ENCODE results near the gene USP49. TPM values are rescaled to one million over a fixed set of nuclear protein-coding genes. Genes with fewer than 3 reads are reported as not detected.

The USP49 gene
- total RNA-seq, 3 donors from 2014 or later: 3.4 to 4.9 (median 4.7) TPM

DNA sequence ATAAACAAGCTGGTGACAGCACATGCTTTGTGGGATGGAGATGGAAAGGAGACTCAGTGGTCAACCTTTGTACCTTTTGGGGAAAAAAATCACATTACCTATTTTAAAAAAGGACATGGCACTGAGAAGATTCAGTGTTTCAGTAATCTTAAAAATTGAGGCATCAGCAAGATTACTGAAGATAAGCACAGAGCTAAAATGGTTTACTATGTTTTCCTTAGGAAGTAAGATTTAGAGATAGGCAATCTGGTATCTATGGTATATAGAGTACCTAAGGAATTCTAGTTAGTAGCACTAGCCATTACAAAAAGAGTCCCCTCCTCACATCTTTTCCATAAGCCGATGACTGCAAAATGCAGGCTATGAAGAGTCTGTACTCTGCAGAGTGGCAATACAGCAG is 72.0 kb downstream of the USP49 start:
- H3K4me3 ChIP-seq: no peak overlapping the region
- H3K36me3 ChIP-seq: no peaks in the 10 kb centered on the region
- H3K27me3 ChIP-seq: no peaks in the 10 kb centered on the region
- no peak overlapping the region for H3K27ac ChIP-seq
- no peaks in the 10 kb centered on the region for H3K4me1 ChIP-seq
- intact Hi-C loops (cut with DNase I; ENCODE audit: low total_unique reads): no loop called here
- DNase-seq (ENCODE audit: low spot score in 2 of 2): no peak
- no peak for TF ChIP-seq POLR2AphosphoS5 (IDR thresholded peaks at IDR 0.05)
- TF ChIP-seq, protein P1, sequence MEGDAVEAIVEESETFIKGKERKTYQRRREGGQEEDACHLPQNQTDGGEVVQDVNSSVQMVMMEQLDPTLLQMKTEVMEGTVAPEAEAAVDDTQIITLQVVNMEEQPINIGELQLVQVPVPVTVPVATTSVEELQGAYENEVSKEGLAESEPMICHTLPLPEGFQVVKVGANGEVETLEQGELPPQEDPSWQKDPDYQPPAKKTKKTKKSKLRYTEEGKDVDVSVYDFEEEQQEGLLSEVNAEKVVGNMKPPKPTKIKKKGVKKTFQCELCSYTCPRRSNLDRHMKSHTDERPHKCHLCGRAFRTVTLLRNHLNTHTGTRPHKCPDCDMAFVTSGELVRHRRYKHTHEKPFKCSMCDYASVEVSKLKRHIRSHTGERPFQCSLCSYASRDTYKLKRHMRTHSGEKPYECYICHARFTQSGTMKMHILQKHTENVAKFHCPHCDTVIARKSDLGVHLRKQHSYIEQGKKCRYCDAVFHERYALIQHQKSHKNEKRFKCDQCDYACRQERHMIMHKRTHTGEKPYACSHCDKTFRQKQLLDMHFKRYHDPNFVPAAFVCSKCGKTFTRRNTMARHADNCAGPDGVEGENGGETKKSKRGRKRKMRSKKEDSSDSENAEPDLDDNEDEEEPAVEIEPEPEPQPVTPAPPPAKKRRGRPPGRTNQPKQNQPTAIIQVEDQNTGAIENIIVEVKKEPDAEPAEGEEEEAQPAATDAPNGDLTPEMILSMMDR (IDR thresholded peaks at IDR 0.05): no peak
- no peak for TF ChIP-seq POLR2A (IDR thresholded peaks at IDR 0.05)
- H3K9me3 ChIP-seq: no peaks in the 10 kb centered on the region

DNA sequence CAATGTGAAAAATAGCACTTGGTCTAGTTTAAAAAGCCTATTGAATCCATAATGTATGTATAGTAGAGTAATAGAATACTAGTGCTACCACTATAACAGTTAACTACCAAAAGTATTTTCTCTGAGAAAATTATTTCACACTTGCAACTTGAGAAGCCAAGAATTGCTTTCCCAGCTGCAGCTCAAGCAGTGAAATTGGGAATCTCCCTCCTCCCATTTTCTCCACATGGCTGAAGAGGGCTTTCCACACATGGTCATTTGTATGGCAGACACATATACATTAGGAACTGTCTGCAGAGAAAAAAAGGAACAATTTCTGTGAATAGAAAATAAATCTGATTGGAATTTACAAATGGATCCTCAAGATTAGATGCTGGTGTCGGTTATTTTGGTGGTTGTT is 73.2 kb downstream of the USP49 start:
- Histone ChIP-seq H3K4me1 (no peaks in the 10 kb centered on the region), H3K9me3 (no peaks in the 10 kb centered on the region), H3K36me3 (no peaks in the 10 kb centered on the region), H3K4me3 (no peak overlapping the region), H3K27ac (no peak overlapping the region), H3K27me3 (no peaks in the 10 kb centered on the region)
- intact Hi-C loops (cut with DNase I; ENCODE audit: low total_unique reads): no loop called here
- no peak for TF ChIP-seq POLR2AphosphoS5 (IDR thresholded peaks at IDR 0.05)
- TF ChIP-seq, protein P1 (IDR thresholded peaks at IDR 0.05): no peak
- TF ChIP-seq POLR2A (IDR thresholded peaks at IDR 0.05): no peak
- DNase-seq (ENCODE audit: low spot score in 2 of 2): no peak

DNA sequence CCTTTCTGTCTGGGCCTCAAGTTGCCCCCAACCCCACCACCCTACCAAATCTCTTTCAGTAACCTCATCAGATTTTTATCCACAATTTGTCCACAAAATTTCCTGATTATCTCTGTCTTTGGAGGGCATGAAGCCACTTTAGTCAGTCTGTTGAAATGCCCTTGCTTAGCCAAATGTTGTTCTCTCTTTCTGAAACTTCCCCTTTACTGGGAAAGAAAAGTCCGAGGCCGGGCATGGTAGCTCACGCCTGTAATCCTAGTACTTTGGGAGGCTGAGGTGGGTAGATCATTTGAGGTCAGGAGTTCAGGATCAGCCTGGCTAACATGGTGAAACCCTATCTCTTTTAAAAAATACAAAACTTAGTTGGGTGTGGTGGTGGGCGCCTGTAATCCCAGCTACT is 73.9 kb downstream of the USP49 start:
- no peak for DNase-seq (ENCODE audit: low spot score in 2 of 2)
- intact Hi-C loops (cut with DNase I; ENCODE audit: low total_unique reads): no loop called here
- no peaks in the 10 kb centered on the region for H3K27me3 ChIP-seq
- H3K27ac ChIP-seq: no peak overlapping the region
- no peaks in the 10 kb centered on the region for H3K9me3 ChIP-seq
- no peaks in the 10 kb centered on the region for H3K36me3 ChIP-seq
- H3K4me1 ChIP-seq: no peaks in the 10 kb centered on the region
- TF ChIP-seq, protein P1 (IDR thresholded peaks at IDR 0.05): no peak
- TF ChIP-seq POLR2A (IDR thresholded peaks at IDR 0.05) (no peak), POLR2AphosphoS5 (IDR thresholded peaks at IDR 0.05) (no peak)
- no peak overlapping the region for H3K4me3 ChIP-seq

DNA sequence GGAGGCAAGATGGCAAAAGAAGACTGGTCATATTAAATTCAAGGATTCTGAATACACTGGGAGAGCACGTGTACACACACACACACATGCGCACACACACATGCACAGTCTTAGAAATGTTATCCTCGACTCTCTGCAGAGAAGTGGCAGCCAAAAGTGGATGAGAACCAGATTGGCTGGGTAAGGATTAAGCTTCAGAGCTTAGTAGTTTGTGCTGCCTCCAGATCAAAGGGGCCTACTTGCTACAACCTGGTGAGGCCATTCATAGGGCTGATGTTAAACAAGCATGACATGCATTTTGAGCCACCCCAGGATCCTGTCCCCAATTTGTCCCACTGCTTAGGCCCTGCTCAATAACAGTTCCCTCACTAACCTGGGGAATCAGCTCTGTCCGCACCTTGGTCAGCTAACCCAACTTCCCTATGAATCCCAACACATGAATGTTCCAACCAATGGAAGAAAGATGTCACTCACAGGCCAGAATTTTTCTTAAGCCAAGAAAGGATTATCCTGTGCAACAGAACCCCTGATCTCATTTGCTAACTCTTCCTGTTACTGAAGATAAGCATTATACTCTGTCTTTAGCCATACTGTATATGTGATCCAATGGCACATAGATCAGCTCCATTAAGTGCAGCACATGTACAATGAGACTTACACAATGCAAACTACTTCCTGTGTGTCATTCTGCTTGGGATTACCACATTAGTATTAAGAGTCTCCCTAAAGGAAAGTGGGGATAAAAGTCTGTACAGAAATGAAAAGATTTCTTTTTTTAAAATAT is 76.7 kb downstream of the USP49 start:
- intact Hi-C loops (cut with DNase I; ENCODE audit: low total_unique reads): no loop called here
- no peak overlapping the region for H3K4me3 ChIP-seq
- no peak overlapping the region for H3K27ac ChIP-seq
- H3K9me3 ChIP-seq: no peaks in the 10 kb centered on the region
- no peaks in the 10 kb centered on the region for H3K4me1 ChIP-seq
- H3K27me3 ChIP-seq: no peaks in the 10 kb centered on the region
- no peak for DNase-seq (ENCODE audit: low spot score in 2 of 2)
- H3K36me3 ChIP-seq: no peaks in the 10 kb centered on the region
- TF ChIP-seq POLR2AphosphoS5 (IDR thresholded peaks at IDR 0.05): no peak
- no peak for TF ChIP-seq POLR2A (IDR thresholded peaks at IDR 0.05)
- TF ChIP-seq, protein P1 (IDR thresholded peaks at IDR 0.05): no peak

DNA sequence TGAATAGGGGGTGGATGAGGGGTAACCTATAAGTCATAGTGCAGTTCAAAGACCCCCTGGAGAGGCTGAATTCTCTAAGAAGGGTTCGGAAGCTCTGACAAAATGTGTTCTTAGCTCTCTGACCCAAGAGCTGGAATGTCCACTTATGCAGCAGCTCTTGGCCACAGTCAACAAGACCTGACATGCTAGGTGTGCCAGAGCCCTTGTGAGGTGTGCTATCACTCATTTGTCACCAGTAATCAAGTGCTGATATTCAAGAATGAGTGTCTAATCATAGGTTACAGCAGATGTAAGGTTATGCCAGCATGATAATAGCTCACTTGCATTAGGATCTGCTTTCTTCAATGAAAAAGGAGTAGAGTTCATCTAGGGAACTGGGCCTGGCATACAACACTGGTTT is 79.6 kb downstream of the USP49 start:
- no peaks in the 10 kb centered on the region for H3K36me3 ChIP-seq
- H3K4me1 ChIP-seq: no peaks in the 10 kb centered on the region
- TF ChIP-seq, protein P1 (IDR thresholded peaks at IDR 0.05): no peak
- no peak for TF ChIP-seq POLR2AphosphoS5 (IDR thresholded peaks at IDR 0.05)
- TF ChIP-seq POLR2A (IDR thresholded peaks at IDR 0.05): no peak
- no peak overlapping the region for H3K4me3 ChIP-seq
- intact Hi-C loops (cut with DNase I; ENCODE audit: low total_unique reads): no loop called here
- no peaks in the 10 kb centered on the region for H3K27me3 ChIP-seq
- no peak for DNase-seq (ENCODE audit: low spot score in 2 of 2)
- H3K27ac ChIP-seq: no peak overlapping the region
- H3K9me3 ChIP-seq: no peaks in the 10 kb centered on the region
